Right atrium auricular region (tissue), 2 donors: ENCODE results near the gene HS6ST3. TPM values are rescaled to one million over a fixed set of nuclear protein-coding genes. Genes with fewer than 3 reads are reported as not detected.

Experiments used
- DNase-seq: peaks from one replicate; pipeline ENCODE4 v3.0.0-alpha.2; 2019; ENCODE audit warnings: low spot score
- H3K27ac ChIP-seq, 2 donors: fragments of 200-600 bp; sonication (generic); 1 replicate in 1 of 2; 2 replicates in 1 of 2; pipeline ENCODE4 v1.5.1; 2016 to 2019
- H3K27me3 ChIP-seq, 2 donors: fragments of 200-600 bp; sonication (generic); one replicate each; pipeline versions ENCODE4 v1.5.1 to v1.6.0; 2017 to 2019
- H3K36me3 ChIP-seq: fragments of 200-600 bp; sonication (generic); one replicate; pipeline ENCODE4 v1.5.1; 2016
- H3K4me1 ChIP-seq, 2 donors: fragments of 200-600 bp; sonication (generic); one replicate each; pipeline versions ENCODE4 v1.5.1 to v1.6.0; 2017 to 2019
- H3K4me3 ChIP-seq, 2 donors: fragments of 200-600 bp; sonication (generic); 1 replicate in 1 of 2; 2 replicates in 1 of 2; pipeline ENCODE4 v1.5.1; 2017 to 2019; ENCODE audit warnings: mild to moderate bottlenecking in 1 of 2, moderate library complexity in 1 of 2
- H3K9me3 ChIP-seq, 2 donors: fragments of 200-600 bp; sonication (generic); one replicate each; pipeline ENCODE4 v1.5.1; 2019
- total RNA-seq, 2 donors: library from RNA; depleted of rRNA; stranded (reverse); fragments of >200 nt; gene quantifications; one replicate each; pipeline ENCODE4 v1.1.0, GENCODE V29; 2016
- TF ChIP-seq, protein P1 (sequence below), 2 donors: fragments of 200-600 bp; sonication (generic); IDR thresholded peaks; one replicate each; pipeline ENCODE4 v1.5.1; 2019; ENCODE audit warnings: antibody characterized with exemption in 2 of 2

HS6ST3 gene
- total RNA-seq, 2 donors from 2014 or later: 0.59 to 3.1 TPM

DNA sequence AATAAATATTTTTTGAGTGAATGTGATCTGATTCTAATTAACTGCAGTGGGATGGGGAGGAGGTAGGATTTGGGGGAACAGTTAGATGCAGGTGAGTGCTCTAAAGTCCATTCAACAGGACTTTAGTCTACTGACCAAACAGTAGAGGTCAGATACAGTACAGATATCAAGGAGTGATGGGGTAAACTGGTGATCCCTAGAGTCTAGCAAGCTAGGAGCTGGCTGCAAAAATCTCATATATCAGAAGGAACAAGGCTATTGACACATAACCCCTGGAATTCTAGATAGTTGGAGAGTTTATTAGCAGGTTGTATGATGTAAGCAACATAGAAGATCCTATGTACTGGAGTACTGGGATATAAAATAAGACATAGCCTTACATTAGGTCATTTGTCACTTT lies 131.6 kb downstream of the HS6ST3 start:
- H3K27ac ChIP-seq: no peak overlapping the region
- no peaks in the 10 kb centered on the region for H3K36me3 ChIP-seq
- no peak for DNase-seq
- no peaks in the 10 kb centered on the region for H3K27me3 ChIP-seq
- H3K4me1 ChIP-seq: no peaks in the 10 kb centered on the region
- no peaks in the 10 kb centered on the region for H3K9me3 ChIP-seq
- H3K4me3 ChIP-seq: no peak overlapping the region
- TF ChIP-seq, protein P1, sequence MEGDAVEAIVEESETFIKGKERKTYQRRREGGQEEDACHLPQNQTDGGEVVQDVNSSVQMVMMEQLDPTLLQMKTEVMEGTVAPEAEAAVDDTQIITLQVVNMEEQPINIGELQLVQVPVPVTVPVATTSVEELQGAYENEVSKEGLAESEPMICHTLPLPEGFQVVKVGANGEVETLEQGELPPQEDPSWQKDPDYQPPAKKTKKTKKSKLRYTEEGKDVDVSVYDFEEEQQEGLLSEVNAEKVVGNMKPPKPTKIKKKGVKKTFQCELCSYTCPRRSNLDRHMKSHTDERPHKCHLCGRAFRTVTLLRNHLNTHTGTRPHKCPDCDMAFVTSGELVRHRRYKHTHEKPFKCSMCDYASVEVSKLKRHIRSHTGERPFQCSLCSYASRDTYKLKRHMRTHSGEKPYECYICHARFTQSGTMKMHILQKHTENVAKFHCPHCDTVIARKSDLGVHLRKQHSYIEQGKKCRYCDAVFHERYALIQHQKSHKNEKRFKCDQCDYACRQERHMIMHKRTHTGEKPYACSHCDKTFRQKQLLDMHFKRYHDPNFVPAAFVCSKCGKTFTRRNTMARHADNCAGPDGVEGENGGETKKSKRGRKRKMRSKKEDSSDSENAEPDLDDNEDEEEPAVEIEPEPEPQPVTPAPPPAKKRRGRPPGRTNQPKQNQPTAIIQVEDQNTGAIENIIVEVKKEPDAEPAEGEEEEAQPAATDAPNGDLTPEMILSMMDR (IDR thresholded peaks at IDR 0.05): no peak

DNA sequence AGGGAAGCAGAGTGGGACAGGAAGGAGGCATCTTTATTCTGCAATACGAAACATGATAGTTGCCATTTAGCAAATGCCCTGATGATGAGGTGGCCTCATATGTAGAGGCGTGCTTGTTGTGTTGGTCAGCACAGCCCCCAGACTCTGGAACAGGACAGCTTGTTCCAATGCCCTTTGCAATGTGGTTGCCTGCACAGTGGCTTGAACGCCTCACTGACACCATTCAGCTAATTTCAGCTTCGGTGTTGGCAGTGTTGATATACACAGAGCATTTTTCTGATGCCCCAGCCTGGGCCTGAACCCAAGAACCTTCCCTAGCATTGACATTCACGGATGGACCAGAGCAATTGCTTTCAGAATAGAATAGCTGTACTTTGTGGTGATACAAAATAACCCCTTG lies 133.3 kb downstream of the HS6ST3 start:
- no peaks in the 10 kb centered on the region for H3K27me3 ChIP-seq
- no peak overlapping the region for H3K4me3 ChIP-seq
- no peaks in the 10 kb centered on the region for H3K36me3 ChIP-seq
- H3K4me1 ChIP-seq: no peaks in the 10 kb centered on the region
- peak overlapping the region; percentile 8 to 78 for H3K27ac ChIP-seq
- H3K9me3 ChIP-seq: no peaks in the 10 kb centered on the region
- TF ChIP-seq, protein P1 (IDR thresholded peaks at IDR 0.05): no peak
- DNase-seq: peak; percentile 66

DNA sequence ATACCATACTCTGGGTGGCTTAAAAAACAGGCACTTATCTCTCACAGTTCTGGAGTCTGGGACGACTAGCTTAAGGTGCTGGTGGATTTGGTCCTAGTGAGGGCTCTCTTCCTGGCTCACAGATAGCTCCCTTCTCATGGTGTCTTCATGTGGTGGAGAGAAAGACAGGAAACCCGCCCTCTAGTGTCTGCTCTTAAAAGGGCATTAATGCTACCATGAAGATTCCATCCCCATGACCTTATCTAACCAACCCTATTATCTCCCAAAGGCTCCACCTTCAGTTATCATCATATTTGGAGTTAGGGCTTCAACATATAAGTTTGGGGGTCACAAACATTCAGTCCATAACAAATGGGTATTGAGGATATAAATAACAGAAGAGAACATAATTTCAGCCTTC lies 139.4 kb downstream of the HS6ST3 start:
- Histone ChIP-seq H3K27me3 (no peaks in the 10 kb centered on the region), H3K4me1 (no peaks in the 10 kb centered on the region), H3K9me3 (no peaks in the 10 kb centered on the region), H3K4me3 (no peak overlapping the region), H3K27ac (no peak overlapping the region), H3K36me3 (no peaks in the 10 kb centered on the region)
- TF ChIP-seq, protein P1 (IDR thresholded peaks at IDR 0.05): peak in 1 of 2 donors; percentile 45
- DNase-seq: no peak

DNA sequence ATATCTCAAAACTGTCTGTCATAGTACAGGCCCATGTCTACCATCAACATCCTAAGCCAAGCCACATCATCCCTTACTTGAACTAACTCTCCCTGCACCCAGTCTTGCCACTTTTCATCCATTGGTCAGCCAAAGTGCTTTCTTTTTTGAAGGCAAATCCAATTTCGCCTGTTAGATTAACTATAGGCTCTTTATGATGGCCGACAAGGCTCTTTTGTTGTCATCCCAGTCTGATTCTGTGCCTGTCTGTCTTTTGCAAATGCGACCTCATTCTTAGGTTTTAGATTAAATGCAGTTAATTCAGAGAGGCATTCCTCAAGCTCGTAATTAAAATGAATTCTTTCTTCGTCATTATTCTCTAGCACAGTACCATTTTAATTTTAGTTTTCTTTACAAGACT lies 148.3 kb downstream of the HS6ST3 start:
- H3K27ac ChIP-seq: no peak overlapping the region
- TF ChIP-seq, protein P1 (IDR thresholded peaks at IDR 0.05): no peak
- H3K36me3 ChIP-seq: no peaks in the 10 kb centered on the region
- no peaks in the 10 kb centered on the region for H3K4me1 ChIP-seq
- no peaks in the 10 kb centered on the region for H3K9me3 ChIP-seq
- H3K27me3 ChIP-seq: no peaks in the 10 kb centered on the region
- H3K4me3 ChIP-seq: no peak overlapping the region
- no peak for DNase-seq

DNA sequence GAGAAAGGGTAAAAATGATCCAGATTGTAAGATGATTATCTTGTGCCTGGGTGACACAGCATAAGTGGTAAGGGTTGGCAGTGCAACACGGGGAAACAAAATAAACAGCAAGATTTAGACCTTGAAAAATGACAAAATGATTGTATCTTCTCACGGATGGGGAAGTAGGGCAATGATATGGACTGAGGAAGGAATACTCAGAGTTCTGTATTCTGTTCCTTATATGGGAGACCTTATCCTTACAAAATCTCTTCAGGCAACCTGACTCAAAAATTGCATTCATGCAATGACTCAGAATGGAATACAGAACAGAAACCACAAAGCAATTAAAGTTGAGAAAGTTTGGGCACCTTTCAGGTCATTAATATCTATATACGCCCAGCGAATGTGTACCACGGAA lies 149.0 kb downstream of the HS6ST3 start:
- TF ChIP-seq, protein P1 (IDR thresholded peaks at IDR 0.05): no peak
- no peak for DNase-seq
- no peaks in the 10 kb centered on the region for H3K9me3 ChIP-seq
- H3K4me3 ChIP-seq: no peak overlapping the region
- no peaks in the 10 kb centered on the region for H3K36me3 ChIP-seq
- no peak overlapping the region for H3K27ac ChIP-seq
- no peaks in the 10 kb centered on the region for H3K27me3 ChIP-seq
- H3K4me1 ChIP-seq: no peaks in the 10 kb centered on the region

DNA sequence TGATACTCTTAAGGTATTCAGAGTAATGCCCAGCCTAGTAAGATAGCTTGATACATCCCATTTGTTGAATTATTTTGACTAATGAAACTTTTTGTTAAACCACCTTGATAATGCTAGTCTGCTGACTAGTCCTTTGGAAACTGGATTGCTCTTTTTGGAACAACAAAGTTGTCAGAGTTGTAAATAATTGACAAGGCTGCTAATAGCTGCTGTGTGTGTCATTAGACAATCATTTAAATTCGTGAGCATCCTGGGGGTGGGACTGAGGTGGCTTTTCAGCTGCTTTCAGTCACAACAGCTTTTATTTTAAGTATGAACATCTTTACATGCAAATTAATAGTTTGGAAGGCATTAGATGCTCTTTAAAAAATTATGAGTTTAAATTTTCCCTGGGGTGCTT lies 153.5 kb downstream of the HS6ST3 start:
- TF ChIP-seq, protein P1 (IDR thresholded peaks at IDR 0.05): no peak
- Histone ChIP-seq H3K4me3 (no peak overlapping the region), H3K36me3 (no peaks in the 10 kb centered on the region), H3K9me3 (no peaks in the 10 kb centered on the region), H3K27ac (no peak overlapping the region), H3K4me1 (no peaks in the 10 kb centered on the region), H3K27me3 (no peaks in the 10 kb centered on the region)
- DNase-seq: no peak
